GM19324 (cell line): Measurements from ENCODE around the gene GPR78.

ENCODE experiments used
- ATAC-seq: cut with Tn5 transposase; IDR thresholded peaks from one replicate; pipeline ENCODE4 v1.9.1; 2021; ENCODE audit warnings: mild to moderate bottlenecking, moderate library complexity; ENCODE audit not compliant: unreplicated experiment, low FRiP score

Gene GPR78

GRCh38 chr4:8580321-8581093, at the start of gene GPR78:
TSS of gene GPR78 (plus strand) at chr4:8580392. CDS start at chr4:8580983, 591 bp downstream.
- ATAC-seq, result no peak

GRCh38 chr4:8532245-8532781, 47.9 kb upstream of the GPR78 start:
- no peak for ATAC-seq

- no peak for ATAC-seq
Observed at GRCh38 chr4:8533274-8533865, 46.8 kb upstream of the GPR78 start.

GRCh38 chr4:8534129-8534528, 46.1 kb upstream of the GPR78 start:
- peak; percentile 55 for ATAC-seq

- no peak for ATAC-seq
Observed at GRCh38 chr4:8534611-8535010, 45.6 kb upstream of the GPR78 start.

- no peak for ATAC-seq
Observed at GRCh38 chr4:8536467-8536866, 43.7 kb upstream of the GPR78 start.

- ATAC-seq, result peak; percentile 28
Observed at GRCh38 chr4:8537041-8537461, 43.1 kb upstream of the GPR78 start.

- ATAC-seq, result no peak
Observed at GRCh38 chr4:8538076-8538702, 42.0 kb upstream of the GPR78 start.

GRCh38 chr4:8538703-8539567, 41.3 kb upstream of the GPR78 start:
- ATAC-seq, result no peak

GRCh38 chr4:8539661-8540060, 40.5 kb upstream of the GPR78 start:
- peak; percentile 47 for ATAC-seq

GRCh38 chr4:8540072-8540471, 40.1 kb upstream of the GPR78 start:
- peak; percentile 59 for ATAC-seq

- no peak for ATAC-seq
Observed at GRCh38 chr4:8540586-8540985, 39.6 kb upstream of the GPR78 start.

- ATAC-seq, result no peak
Observed at GRCh38 chr4:8540991-8541390, 39.2 kb upstream of the GPR78 start.

GRCh38 chr4:8541981-8542715, 38.0 kb upstream of the GPR78 start:
- ATAC-seq, result no peak

- no peak for ATAC-seq
Observed at GRCh38 chr4:8542776-8543525, 37.2 kb upstream of the GPR78 start.

GRCh38 chr4:8543623-8544022, 36.6 kb upstream of the GPR78 start:
- ATAC-seq, result no peak

GRCh38 chr4:8544282-8544681, 35.9 kb upstream of the GPR78 start:
- no peak for ATAC-seq

GRCh38 chr4:8544741-8545438, 35.3 kb upstream of the GPR78 start:
- ATAC-seq, result no peak

- no peak for ATAC-seq
Observed at GRCh38 chr4:8545439-8545765, 34.8 kb upstream of the GPR78 start.
